ENCODE data around the gene DTNBP1.

- no peak for TF ChIP-seq POLR2AphosphoS5 (IDR thresholded peaks at IDR 0.05; ENCODE audit: low read depth, low read length)
- TF ChIP-seq, protein P1, sequence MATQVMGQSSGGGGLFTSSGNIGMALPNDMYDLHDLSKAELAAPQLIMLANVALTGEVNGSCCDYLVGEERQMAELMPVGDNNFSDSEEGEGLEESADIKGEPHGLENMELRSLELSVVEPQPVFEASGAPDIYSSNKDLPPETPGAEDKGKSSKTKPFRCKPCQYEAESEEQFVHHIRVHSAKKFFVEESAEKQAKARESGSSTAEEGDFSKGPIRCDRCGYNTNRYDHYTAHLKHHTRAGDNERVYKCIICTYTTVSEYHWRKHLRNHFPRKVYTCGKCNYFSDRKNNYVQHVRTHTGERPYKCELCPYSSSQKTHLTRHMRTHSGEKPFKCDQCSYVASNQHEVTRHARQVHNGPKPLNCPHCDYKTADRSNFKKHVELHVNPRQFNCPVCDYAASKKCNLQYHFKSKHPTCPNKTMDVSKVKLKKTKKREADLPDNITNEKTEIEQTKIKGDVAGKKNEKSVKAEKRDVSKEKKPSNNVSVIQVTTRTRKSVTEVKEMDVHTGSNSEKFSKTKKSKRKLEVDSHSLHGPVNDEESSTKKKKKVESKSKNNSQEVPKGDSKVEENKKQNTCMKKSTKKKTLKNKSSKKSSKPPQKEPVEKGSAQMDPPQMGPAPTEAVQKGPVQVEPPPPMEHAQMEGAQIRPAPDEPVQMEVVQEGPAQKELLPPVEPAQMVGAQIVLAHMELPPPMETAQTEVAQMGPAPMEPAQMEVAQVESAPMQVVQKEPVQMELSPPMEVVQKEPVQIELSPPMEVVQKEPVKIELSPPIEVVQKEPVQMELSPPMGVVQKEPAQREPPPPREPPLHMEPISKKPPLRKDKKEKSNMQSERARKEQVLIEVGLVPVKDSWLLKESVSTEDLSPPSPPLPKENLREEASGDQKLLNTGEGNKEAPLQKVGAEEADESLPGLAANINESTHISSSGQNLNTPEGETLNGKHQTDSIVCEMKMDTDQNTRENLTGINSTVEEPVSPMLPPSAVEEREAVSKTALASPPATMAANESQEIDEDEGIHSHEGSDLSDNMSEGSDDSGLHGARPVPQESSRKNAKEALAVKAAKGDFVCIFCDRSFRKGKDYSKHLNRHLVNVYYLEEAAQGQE (IDR thresholded peaks at IDR 0.05; ENCODE audit: insufficient read depth in 1 of 2, low read depth in 2 of 2, low read length in 2 of 2) = no peak
These were observed 130.9 kb downstream of the DTNBP1 start for GRCh38 chr6:15531973-15532372.

Data from PFSK-1 (cell line).